ENCODE results near the gene TARS1.

TARS1 gene

DNA sequence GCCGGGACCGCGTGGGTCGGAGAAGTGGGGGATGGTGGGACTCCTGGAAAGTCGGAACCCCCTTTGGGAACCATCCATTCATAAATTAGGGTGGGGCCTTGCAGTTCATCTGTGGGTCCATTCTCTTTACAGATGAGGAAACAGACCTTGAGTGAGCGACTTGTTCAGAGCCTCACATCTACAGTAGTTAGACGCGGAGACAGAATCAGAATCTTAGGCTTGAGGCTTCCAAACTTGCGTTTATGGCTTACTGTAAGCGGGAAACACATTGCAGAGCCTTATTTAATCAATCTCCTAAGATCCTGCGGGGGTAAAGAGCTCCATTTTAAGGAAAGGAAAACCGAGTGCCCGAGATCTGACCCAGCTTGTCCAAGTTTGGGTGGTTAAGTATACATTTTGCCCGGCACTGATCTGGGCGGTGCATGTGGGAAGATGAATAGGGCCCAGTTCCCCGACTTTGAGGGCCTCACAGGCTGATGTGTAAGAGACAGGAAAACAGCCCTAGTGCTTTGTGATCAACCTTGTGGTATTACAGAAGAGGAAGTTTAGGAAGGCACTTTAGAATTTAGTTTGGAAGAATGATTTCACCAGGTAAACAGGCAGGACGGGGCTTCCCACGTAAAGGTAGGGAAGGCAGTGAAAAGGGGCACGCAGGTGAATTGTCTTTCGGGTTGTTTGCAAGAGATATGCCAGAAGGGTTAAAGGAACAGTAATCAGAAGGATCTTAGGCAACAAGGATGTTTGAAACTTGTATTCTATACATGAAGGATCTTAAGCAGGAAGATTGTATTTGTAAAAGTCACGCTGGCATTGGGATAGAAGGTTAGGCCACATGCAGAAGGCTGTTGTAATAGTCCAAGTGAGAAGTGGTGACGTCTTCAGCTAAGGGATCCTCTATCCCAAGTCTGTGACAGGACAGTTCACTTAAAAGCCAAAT, 744 bp downstream of the TARS1 start:
- peak; percentile 30 for DNase-seq

DNA sequence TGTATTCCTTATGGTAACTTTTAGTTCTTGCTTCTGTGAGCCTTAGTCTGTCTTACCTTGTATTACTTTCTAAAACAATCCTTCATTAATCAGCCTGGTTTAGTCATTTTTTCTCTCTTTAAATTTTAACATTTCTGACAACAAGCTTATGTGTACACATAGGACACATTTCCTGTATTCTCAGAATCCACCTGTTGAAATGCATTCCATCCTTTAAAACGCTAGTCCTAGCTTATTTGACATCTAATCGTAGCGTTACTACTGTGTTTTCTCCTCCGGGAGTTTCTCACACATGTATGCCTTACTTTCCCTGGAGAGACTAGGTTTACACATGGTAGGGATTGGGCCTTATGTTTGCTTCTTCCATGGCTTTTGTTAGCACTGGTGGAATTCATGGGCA, 3.8 kb downstream of the TARS1 start:
- DNase-seq: no peak

- DNase-seq: no peak
Observed at GRCh38 chr5:33445798-33446197, 5.0 kb downstream of the TARS1 start.

- no peak for DNase-seq
Observed at GRCh38 chr5:33448118-33448517, 7.4 kb downstream of the TARS1 start.

DNA sequence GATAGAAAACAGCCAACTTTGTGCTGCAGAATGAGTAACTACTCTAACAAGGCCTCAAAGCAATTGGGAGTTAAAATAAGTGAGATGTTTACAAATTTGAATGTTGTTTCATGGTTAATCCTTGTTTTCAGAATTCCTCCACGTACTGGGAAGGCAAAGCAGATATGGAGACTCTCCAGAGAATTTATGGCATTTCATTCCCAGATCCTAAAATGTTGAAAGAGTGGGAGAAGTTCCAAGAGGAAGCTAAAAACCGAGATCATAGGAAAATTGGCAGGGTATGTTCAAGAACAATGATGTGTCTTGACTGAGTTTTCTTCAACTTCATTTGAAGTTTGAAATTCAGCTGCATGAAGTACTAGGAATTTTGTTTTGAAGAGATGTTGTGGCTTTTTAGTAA, 16.4 kb downstream of the TARS1 start:
- DNase-seq: no peak

DNA sequence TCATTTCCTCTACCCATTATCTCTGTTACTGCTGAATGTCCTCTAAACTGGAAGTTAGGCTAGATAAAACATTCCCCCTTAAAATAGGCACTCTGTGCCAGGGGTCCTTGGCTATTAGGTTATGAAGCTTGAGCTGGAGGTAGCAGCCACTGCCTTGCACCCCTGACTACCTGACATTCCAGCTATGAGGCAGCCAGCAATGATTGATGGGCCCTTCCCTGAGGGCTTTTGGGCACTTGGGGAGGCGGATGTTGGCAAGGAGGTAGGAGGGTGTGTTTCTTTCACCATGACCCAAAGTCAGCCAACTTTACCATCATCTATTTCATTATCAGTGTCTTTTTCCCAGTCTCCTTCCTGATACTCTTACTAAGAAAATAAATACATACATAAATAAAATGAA, 17.1 kb downstream of the TARS1 start:
- DNase-seq: no peak

DNA sequence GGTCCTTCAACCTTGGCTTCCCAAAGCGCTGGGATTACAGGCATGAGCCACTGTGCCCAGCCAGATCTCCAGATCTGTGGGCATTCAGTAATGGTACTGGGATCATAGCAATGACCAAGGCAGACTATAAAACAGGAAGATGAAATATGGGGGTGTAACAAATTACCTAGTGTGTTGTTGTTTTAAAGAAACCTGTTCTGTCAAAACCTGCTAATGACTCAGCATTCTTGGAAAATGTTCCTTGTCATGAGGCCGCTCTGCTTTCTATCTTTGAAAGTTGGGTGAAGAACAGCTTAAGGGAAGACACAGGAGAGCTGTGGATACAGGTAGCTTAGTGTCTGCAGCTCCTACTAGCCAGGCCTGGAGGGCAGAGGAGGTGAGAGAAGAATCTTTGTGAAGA, 19.4 kb downstream of the TARS1 start:
- DNase-seq: no peak

GRCh38 chr5:33462456-33462855, 21.7 kb downstream of the TARS1 start:
- no peak for DNase-seq

DNA sequence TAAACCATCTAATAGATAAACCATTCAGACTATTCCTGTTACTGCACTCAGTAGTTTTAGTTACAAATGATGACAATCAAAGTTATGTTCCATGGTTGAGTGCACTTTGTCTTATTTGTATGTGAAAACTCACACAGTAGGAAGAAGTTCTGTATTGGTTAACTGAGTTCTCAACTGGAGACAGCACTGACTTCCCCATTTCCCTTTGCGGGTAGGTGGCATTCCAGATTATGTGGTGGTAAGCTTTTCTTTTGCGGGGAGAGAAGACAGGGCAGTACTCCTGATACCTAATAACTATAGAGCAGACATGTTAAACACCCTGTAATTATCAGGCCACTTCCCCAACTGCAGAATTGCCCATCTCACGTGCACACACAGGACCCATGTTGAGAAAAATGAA, 24.4 kb downstream of the TARS1 start:
- no peak for DNase-seq

- no peak for DNase-seq
Observed at GRCh38 chr5:33468775-33469435, 28.1 kb downstream of the TARS1 start.

DNA sequence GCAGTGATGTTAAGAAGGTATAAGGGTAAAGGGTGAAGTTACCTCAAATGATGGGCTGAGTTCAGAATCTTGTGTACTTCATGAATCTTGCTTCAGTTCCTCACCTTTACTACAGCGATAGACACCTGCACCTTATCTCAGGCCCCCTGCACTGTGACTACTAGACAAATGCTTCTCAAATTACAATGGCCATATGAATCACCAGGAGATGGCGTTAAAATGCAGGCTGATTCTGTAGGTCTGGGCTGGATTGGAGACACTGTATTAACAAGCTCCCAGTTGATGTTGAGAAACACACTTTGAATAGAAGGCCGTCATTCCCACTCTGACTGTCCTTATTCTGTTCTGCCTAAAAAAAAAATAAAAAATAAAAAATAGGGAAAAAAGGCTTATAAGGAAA, 29.8 kb downstream of the TARS1 start:
- DNase-seq: no peak

DNA sequence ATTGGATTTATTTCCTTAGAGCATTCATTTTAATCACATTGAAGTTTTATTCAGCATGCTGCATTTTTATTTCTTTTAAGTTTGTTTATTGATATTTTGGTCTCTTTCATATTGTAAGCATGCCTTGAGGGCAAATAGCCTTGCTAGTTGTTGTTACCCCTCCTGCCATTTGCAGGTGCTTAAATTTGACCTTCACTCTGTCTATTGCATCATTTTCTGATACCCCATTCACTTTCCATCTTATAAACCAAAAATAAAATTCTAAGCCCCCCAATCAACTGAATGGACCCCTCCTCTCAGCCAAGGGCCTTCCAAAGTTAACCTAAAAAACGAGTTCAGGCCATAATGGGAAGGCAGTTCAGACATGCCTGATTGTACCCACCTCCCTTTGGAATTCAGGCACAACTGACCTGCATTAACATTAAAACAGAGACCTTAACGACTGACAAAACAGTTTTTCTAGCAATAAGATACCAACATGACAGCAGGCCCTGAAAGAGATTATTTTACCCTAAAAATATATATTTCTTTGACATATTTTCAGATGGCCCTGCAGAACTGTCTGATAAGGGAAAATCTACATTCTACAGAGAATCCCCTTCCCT, 32.1 kb downstream of the TARS1 start:
- no peak for DNase-seq

DNA sequence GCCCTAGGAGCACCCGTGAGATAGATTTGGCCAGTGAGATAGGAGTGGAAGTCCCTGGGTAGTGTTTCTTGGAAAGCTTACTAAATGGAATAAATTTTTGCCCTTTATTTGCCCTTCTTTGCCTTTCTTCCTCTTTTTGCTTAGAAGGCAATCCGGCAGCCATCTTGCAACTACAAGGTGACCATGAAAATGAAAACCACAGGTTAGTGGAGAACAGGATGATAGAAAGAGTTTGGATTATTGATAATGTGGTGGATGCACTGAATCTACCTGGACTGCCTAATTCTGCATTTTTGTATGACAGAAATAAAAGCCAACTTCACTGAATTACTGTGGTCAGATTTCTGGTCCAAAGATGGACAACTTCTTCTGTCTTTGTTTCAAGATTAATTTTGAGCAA, 33.2 kb downstream of the TARS1 start:
- no peak for DNase-seq

GRCh38 chr5:33474931-33475499, 34.2 kb downstream of the TARS1 start:
- DNase-seq: no peak

DNA sequence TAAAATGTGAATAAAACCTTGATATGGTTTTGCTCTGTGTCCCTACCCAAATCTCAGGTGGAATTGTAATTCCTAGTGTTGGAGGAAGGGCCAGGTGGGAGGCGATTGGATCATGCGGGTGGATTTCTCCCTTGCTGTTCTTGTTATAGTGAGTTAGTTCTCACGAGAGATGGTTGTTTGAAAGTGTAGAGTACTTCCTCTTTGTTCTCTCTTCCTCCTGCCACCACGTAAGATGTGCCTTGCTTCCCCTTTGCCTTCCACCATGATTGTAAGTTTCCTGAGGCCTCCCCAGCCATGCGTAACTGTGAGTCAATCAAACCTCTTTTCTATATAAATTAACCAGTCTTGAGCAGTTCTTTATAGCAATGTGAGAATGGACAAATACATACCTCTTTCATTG, 34.9 kb downstream of the TARS1 start:
- peak; percentile 4 for DNase-seq

DNA sequence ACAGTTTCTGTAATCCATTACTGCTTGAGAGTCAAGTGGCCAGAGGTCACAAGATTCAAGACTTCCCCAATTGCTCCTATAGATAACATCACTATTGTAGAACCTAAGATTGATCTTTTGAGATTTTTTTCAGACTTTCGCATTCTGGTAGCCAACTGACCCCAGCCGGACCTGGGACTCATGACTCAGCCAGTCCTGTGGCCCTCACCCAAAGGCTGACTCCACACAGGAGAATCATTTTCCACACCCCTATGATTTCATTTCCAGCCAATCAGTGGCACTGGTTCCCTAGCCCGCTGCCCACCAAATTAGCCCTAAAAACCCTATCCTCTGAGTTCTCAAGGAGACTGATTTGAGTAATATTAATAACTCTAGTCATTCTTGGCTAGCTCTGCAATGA, 36.2 kb downstream of the TARS1 start:
- DNase-seq: no peak

GRCh38 chr5:33477816-33478215, 37.1 kb downstream of the TARS1 start:
- no peak for DNase-seq

DNA sequence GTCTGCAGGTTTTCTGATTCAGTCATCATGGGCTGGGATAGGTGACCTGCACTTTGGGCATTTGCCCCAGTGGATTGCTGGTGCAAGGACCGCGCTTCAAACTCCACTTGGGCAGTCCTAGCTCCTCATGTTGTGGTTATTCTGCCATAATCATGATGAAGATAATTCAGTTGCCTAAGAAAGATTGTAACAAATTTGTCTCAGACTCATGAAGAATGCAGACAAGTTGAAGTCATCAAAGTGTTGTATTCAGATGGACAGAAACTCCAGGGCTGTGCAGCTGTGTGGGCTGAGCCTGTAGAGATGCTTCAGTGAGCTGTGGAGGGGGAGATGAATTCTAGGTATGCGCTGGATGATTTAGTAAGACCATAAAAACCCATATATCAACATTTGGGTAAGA, 38.5 kb downstream of the TARS1 start:
- no peak for DNase-seq

GRCh38 chr5:33480876-33481275, 40.1 kb downstream of the TARS1 start:
- no peak for DNase-seq

GRCh38 chr5:33482335-33482734, 41.6 kb downstream of the TARS1 start:
- no peak for DNase-seq

DNA sequence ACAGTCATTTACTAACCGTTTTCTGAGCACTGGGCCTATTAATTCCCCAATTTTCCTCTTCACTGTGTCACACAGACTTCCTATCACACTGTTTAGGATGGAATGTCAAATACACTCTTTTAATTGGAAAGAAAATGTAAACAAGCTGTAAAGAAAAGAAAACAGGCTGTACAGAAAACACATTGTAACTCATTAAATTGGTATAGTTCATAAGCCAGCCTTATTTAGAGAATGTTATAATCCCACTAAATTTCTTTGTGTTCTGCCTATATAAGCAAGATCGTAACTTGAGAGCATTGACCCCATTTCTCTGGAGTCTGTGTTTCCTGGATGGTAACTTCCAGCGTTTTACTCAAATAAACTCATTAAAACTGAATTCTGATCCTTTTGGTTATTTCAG, 46.5 kb downstream of the TARS1 start:
- DNase-seq: no peak

GRCh38 chr5:33488558-33489355, 48.0 kb downstream of the TARS1 start:
- no peak for DNase-seq

Measured in GF-D8 (cell line).